NCI-H345 (cell line): ENCODE results near the gene PACRG.

Experiments used
- DNase-seq: peaks from one replicate; lab custom pipeline; 2025; lab: John Stamatoyannopoulos, UW

The PACRG gene

GRCh38 chr6:163085861-163086623 lies 358.3 kb downstream of the PACRG start:
- DNase-seq: no peak

- DNase-seq: no peak
These were observed 358.8 kb downstream of the PACRG start for GRCh38 chr6:163086624-163086920.

GRCh38 chr6:163087981-163088380 lies 360.2 kb downstream of the PACRG start:
- DNase-seq: no peak

- no peak for DNase-seq
These were observed 365.1 kb downstream of the PACRG start for GRCh38 chr6:163092876-163093275.

- DNase-seq: no peak
These were observed 367.1 kb downstream of the PACRG start for GRCh38 chr6:163094881-163095280.

GRCh38 chr6:163095401-163095800 lies 367.6 kb downstream of the PACRG start:
- no peak for DNase-seq

- no peak for DNase-seq
These were observed 371.2 kb downstream of the PACRG start for GRCh38 chr6:163098827-163099479.

GRCh38 chr6:163099621-163100171 lies 371.9 kb downstream of the PACRG start:
- DNase-seq: no peak

GRCh38 chr6:163100259-163100658 lies 372.5 kb downstream of the PACRG start:
- DNase-seq: no peak

GRCh38 chr6:163113358-163113962 lies 385.7 kb downstream of the PACRG start:
- no peak for DNase-seq

GRCh38 chr6:163118941-163119340 lies 391.2 kb downstream of the PACRG start:
- no peak for DNase-seq

GRCh38 chr6:163120223-163120622 lies 392.4 kb downstream of the PACRG start:
- DNase-seq: no peak

- no peak for DNase-seq
These were observed 393.5 kb downstream of the PACRG start for GRCh38 chr6:163121270-163121669.

GRCh38 chr6:163122365-163122764 lies 394.6 kb downstream of the PACRG start:
- DNase-seq: no peak

- DNase-seq: no peak
These were observed 395.3 kb downstream of the PACRG start for GRCh38 chr6:163123098-163123497.

GRCh38 chr6:163126741-163127140 lies 399.0 kb downstream of the PACRG start:
- DNase-seq: no peak

- no peak for DNase-seq
These were observed 399.8 kb downstream of the PACRG start for GRCh38 chr6:163127587-163127986.

GRCh38 chr6:163128324-163128723 lies 400.6 kb downstream of the PACRG start:
- DNase-seq: no peak

- no peak for DNase-seq
These were observed 404.4 kb downstream of the PACRG start for GRCh38 chr6:163132050-163132750.

GRCh38 chr6:163133017-163133416 lies 405.2 kb downstream of the PACRG start:
- DNase-seq: no peak

- no peak for DNase-seq
These were observed 405.9 kb downstream of the PACRG start for GRCh38 chr6:163133691-163134090.

- DNase-seq: no peak
These were observed 409.1 kb downstream of the PACRG start for GRCh38 chr6:163136681-163137397.
